ENCODE data around the gene CDKAL1. TPM values are rescaled to one million over a fixed set of nuclear protein-coding genes. Genes with fewer than 3 reads are reported as not detected.

Gene CDKAL1
- total and polyA plus RNA-seq, 2 of the 8 experiments (the other 6 are each of a cell fraction or from before 2014, with no cell fraction given), result 8.4 to 24.6 TPM

DNA sequence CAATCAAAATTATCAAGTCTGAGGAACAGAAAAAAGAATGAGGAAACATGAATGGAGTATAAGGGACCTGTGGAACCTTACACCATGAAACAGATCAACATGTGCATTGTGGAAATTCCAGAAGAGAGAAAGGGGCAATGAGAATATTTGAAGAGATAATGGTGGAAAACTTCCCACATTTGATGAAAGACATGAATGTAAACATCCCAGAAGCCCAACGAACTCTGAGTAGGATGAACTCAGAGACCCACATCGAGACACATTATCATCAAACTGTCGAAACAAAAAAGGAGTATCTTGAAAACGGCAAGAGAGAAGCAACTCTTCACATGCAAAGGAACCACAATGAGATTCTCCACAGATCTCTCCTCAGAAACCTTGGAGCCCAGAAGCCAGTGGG is 371.1 kb downstream of the CDKAL1 start (continued):
- no peak for TF ChIP-seq SIN3A (conservative IDR thresholded peaks at IDR 0.05 in 1 of 2, IDR thresholded peaks at IDR 0.05 in 1 of 2; ENCODE audit: low read depth in 1 of 2, low read length in 2 of 2)
- no peak for TF ChIP-seq NANOG (IDR thresholded peaks at IDR 0.05; ENCODE audit: insufficient read depth, low read depth, low read length, poor library complexity, severe bottlenecking)
- TF ChIP-seq SRF (IDR thresholded peaks at IDR 0.05; ENCODE audit: low read depth, low read length), result no peak

All from H1 (cell line).